GM21717 (cell line): ENCODE measurements around the gene CIRBP.
A peak's percentile ranks its signal among the peaks of the same experiment; 100 is the strongest.

Experiments
- ATAC-seq: cut with Tn5 transposase; IDR thresholded peaks from one replicate; pipeline ENCODE4 v1.9.1; 2021; ENCODE audit warnings: mild to moderate bottlenecking, moderate library complexity; ENCODE audit not compliant: unreplicated experiment

Gene CIRBP

DNA sequence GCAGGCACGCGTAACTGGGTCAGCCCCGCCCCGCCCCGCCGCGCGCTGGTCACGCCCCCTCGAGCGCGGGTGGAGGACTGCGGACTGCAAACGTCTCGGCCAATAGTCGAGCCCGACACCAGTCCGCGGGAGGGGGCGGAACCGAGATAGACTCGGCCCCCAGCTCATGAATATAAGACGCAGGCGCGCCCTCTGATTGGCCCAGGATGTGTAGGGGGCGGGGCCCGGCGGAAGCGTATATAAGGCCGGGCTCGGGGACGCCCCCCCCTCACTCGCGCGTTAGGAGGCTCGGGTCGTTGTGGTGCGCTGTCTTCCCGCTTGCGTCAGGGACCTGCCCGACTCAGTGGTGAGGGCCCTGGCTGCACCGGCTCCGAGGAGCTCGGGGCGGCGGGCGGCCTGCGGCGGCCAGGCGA is at the start of gene CIRBP:
TSS of gene CIRBP (plus strand) at position 268 of the 413 bp plus-strand sequence. CDS start 1,602 bp downstream, outside the sequence.
- peak; percentile 46 for ATAC-seq

DNA sequence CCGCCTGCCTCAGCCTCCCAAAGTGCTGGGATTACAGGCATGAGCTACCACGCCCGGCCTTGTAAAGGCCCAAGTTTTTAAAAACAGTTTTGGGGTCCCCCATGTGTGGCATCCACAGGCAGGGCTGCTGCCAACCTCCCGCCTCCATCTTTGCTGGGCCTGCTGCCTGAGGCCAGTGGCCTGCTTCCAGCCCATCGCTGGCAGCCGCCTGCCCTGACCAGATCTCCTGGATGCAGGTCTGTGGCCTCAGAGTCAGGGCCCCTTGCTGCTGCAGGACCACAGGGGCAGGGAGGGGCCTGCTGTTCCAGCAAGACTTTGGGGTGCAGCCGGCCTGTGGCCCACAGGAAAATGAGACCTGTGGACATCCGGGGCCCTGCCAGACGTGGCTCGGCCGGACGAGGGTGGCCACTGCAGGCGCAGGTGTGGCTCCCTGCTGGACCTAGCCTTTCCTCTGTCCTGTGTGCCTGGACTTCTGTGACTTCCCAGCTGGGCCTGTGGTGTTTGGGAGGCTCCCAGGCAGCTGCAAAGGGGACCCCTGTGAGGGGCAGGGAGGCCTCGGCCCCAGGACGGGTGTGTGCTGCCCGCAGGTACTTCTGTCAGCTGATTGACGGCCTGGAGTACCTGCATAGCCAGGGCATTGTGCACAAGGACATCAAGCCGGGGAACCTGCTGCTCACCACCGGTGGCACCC is 49.2 kb upstream of the CIRBP start:
- no peak for ATAC-seq

DNA sequence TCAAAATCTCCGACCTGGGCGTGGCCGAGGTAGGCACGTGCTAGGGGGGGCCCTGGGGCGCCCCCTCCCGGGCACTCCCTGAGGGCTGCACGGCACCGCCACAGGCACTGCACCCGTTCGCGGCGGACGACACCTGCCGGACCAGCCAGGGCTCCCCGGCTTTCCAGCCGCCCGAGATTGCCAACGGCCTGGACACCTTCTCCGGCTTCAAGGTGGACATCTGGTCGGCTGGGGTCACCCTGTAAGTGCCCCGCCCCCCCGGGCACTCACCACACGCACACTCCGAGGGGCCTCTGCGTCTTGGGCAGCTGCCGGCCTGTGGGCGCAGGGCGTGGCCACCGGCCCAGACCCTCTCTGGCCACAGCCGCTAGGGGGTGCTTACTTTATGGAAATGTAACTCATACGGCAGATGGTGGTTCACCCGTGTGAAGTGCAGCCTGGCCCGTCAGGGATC is 48.6 kb upstream of the CIRBP start:
- ATAC-seq: no peak

DNA sequence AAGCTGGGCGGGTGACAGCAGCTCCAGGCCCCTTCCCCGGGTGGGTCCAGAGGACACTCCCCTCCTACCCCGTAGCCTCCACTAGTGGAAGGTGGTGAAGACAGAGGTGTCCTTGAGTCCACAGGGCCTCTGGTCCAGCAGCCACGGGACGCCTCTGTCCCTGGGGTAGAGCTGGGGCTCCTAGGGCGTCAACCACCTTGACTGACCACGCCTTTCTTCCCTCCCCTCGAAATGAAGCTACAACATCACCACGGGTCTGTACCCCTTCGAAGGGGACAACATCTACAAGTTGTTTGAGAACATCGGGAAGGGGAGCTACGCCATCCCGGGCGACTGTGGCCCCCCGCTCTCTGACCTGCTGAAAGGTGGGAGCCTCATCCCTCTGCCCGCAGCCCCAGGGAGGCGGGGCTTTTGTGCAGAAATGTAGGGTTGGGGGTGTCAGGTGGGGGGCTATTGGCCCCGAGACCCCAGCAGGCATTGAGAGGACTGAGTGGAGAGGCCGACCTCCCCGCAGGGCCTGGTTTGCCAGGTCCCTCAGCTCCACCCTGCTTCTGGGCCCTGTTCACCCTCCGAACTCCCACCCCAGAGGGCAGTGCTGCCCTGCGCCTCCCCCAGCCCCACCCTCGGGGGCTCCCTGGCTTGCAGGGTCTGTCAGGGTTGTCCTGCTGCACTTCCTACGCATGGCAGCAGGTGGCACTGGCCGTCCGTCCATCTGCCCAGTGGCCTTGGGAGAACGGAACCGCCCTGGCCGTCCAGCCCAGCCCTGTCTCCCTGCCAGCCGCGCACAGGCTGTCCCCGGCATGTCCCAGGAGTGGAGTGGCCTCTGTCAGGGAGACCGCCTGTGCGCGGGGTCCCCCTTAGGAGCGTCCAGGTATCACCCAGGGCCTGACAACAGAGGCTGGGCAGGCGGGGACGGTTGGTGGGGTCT is 47.9 kb upstream of the CIRBP start:
- no peak for ATAC-seq

DNA sequence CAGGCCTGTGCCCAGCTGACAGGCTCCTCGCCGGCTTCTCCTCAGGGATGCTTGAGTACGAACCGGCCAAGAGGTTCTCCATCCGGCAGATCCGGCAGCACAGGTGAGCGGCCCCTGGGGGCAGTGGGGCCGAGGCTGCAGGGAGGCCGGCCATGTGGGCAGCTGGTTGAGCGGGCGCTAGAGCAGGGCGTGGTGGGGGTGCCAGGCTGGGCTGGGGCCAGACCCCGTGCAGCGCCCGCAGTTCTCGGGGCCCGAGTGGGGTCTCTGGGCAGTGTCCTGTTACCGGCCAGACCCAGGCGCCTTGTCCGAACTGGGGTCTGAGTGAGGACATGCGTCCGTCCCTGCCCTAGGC is 47.3 kb upstream of the CIRBP start:
- ATAC-seq: no peak

DNA sequence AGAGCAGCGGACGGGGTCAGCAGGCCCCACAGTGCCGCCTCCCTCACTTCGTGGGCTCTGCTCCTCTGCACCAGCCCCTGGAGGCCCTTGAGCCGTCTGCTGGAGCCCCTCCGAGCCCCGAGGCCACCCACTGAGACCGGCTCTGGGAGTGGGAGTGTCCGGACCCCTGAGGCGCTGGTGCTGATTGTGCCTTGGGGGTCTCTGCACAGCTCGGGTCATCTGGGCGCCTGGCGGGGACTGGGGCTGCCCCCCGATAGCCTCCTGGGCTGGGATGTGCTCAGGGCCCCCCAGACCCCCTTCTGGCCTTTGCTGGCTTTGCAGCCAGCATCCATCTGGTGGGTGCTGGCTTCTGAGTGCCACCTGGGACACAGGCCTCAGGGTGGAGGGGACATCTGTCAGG is 46.7 kb upstream of the CIRBP start:
- ATAC-seq: no peak

DNA sequence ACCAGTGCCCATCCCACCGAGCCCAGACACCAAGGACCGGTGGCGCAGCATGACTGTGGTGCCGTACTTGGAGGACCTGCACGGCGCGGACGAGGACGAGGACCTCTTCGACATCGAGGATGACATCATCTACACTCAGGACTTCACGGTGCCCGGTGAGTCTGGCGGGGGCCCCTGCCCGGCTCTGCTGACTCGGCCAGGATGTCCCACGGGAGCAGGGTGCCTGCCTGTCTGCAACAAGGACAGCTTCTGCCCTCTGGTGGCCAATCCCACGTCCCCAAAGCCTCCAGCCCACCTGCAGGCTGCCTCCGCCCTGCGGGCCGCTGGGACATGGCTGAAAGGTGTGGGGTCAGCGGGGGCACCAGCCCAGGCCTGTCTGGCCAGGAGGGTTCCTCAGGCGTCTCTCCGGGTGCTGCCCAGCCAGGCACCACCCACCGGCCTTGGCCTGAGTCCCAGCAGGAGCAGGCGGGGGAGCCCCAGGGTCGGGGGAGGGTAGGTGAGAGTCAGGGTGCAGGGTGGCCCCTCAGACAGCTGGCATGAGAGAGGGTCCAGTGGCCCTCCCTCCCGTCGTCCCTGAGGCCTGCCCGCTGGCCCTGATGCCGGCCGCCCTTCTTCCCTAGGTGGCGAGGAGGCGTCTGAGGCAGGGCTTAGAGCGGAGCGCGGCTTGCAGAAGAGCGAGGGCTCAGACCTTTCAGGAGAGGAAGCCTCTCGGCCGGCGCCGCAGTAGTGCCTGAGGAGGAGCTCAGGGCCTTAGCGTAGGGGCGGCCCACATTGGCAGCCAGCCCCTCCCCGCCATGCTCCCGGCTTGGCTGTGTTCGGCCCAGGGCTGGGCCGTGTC is 45.9 kb upstream of the CIRBP start:
- ATAC-seq: no peak

DNA sequence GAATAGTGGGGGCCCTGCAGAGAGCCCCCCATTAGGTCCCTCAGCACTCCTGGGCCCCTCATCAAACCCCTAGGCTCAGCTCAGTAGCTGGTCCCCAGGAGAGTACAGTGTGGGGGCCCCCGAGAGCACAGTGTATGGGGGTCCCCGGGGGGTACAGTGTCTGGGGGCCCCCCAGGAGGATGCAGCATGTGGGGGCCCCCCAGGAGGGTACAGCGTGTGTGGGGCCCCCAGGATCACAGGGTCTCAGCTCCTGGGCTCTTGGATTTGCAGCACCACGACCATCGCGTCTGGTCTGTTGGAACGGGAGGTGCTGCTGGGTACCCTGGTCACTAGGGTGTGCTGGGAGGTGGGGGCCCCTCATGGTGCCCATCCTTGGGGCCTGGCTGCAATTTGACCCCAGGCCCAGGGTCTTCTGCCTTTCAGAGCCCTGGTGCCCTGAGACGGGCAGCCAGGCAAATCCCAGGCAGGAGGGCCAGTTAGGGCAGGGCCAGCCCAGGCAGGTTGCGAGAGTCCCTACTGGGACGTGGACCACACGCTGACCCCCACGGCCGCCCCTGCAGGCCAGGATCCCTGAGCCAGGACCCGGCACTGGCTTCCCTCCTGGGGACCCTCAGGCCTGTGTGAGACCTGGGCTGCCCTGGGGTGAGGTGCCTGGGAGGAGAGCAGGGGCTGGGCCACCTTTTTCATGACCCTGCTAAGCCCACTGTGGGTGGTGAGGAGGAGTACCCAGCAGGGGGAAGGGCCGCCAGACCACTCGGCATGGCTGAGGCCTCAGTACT is 44.9 kb upstream of the CIRBP start:
- ATAC-seq: no peak

DNA sequence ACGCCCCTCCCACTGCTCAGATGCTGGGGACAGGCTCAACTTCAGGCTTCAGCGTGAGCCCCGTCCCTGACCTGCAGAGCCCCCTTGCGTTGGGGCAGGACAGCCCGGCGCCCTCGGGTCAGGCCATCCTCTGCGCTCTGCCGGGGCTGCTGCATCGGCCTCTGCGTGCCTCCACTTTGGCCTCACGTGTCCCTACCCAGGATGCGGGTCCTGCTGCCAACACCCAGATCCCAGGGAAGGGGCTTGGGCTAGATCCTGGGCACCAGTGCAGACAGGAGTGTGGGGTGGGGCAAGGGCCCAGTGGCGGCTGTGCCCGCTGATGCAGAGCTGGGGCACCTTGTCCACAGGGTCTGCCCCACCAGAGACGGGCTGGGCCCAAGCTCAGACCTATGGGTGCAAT is 44.3 kb upstream of the CIRBP start:
- no peak for ATAC-seq

DNA sequence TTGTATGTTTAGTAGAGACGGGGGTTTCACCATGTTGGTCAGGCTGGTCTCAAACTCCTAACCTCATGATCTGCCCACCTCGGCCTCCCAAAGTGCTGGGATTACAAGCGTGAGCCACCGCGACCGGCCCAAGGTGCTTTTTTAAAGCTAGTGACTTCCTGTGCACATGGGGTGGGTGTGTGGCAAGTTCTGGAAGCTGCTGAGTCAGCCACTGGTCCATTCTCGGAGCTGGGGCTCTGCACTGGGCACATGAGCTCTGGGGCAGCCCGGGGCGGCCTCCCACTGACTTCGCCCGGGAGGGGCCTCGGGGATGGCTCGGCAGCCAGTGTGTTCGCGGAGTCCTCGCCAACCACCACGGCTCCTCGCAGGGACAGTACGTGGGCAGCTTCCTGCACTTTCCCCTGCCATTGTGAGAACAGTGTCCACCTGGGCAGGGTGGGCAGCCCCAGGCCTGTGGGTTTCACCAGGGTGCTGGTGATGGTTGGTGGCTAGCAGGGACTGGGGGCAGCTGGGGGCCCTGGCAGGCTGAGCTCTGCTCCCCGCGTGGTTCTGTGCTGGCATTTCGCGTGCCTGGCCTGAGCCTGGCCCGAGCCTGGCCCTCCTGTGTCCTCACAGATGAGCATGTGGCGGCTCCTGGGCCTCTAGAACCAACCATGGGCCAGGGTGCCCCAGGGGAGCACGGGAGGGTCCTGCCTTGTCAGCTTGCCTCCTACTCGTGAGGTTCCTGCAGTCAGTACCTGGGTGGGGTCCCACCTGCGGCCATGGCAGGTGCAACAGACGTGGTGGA is 43.5 kb upstream of the CIRBP start:
- no peak for ATAC-seq

DNA sequence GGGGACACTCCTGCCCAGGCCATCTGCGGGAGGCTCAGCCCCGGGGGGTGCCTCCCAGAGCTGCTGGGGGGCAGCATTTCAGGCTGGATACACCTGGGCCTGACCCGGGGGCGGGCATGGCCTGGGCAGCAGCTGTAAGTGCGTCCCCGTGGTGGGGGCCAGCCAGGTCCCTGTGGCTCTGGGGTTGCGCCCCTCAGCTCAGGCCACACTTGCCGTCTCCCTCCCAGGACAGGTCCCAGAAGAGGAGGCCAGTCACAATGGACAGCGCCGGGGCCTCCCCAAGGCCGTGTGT is 43.0 kb upstream of the CIRBP start:
- ATAC-seq: no peak

DNA sequence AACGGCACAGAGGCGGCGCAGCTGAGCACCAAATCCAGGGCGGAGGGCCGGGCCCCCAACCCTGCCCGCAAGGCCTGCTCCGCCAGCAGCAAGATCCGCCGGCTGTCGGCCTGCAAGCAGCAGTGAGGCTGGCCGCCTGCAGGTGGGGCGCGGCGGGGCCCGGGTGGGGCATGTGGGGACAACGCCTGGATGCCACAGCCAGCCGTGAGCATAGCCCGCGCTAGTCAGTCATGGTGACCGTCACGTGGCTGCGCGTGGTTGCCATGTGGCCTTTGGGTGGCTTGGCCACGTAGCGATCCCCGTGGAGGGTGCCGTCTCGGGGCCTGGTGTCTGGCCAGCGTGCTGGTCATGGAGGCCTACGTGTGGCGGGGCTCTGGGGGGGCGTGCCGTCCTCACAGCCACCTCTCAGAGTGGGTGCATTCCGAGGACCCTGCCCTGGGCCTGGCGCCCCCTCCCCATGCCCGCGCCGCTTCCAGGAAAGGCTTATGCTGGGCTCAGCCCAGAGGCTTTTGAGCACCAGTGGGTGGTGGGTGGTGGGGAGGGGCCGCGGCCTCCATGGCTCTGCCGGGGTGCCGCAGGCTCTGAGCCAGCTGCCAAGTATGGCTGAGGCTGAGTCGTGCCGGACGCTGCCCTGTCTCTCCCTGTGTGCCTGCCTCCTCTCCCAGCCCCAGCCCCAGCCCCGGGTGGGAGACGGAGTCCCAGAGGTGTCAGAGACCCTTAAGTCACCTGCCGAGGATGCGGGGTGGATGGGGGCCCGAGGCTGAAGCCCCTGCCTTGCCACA is 42.4 kb upstream of the CIRBP start:
- no peak for ATAC-seq

DNA sequence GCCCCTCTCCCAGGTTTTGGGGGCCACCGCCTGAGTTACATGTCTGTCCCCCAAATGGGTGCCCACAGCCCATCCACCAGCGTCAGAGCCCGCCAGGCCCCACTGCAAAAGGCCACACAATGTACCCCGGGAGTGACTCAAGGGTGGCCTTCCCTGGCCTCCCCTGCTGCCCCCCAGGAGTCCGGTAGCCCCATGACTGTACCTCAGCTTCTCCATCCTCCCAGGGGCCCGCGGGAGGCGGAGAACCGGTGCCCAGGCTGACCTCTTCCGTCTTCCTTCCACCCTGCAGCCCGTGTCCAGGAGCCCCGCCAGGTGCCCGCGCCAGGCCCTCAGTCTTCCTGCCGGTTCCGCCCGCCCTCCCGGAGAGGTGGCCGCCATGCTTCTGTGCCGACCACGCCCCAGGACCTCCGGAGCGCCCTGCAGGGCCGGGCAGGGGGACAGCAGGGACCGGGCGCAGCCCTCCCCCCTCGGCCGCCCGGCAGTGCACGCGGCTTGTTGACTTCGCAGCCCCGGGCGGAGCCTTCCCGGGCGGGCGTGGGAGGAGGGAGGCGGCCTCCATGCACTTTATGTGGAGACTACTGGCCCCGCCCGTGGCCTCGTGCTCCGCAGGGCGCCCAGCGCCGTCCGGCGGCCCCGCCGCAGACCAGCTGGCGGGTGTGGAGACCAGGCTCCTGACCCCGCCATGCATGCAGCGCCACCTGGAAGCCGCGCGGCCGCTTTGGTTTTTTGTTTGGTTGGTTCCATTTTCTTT is 41.7 kb upstream of the CIRBP start:
- no peak for ATAC-seq

DNA sequence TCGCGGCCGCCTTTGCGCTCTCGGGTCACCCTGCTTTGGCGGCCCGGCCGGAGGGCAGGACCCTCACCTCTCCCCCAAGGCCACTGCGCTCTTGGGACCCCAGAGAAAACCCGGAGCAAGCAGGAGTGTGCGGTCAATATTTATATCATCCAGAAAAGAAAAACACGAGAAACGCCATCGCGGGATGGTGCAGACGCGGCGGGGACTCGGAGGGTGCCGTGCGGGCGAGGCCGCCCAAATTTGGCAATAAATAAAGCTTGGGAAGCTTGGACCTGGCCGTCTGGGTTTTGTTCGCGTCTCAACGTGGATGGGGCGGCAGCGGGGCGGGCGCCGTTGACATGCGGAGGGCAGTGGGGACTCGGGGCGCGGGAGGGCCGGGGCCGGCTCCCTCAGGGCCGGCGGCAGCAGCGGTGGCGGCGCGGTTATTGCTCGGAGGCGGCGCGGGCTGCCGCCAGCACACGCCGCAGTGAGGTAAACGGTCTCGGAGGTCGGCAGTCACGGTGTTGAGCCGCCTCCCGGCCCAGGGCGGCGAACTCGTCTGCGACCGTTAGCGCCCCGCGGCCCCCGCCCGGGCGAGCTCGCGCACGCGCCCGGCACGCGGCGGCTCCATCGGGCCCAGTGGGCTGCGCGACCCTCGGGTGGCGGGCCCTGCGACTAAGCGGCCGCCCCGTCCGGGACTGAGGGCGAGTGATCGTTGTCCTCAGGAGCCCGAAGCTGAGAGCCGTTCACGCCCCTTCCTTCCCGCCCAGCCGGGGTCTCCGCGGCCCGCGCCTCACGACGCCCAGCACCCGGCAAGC is 40.8 kb upstream of the CIRBP start:
- no peak for ATAC-seq

DNA sequence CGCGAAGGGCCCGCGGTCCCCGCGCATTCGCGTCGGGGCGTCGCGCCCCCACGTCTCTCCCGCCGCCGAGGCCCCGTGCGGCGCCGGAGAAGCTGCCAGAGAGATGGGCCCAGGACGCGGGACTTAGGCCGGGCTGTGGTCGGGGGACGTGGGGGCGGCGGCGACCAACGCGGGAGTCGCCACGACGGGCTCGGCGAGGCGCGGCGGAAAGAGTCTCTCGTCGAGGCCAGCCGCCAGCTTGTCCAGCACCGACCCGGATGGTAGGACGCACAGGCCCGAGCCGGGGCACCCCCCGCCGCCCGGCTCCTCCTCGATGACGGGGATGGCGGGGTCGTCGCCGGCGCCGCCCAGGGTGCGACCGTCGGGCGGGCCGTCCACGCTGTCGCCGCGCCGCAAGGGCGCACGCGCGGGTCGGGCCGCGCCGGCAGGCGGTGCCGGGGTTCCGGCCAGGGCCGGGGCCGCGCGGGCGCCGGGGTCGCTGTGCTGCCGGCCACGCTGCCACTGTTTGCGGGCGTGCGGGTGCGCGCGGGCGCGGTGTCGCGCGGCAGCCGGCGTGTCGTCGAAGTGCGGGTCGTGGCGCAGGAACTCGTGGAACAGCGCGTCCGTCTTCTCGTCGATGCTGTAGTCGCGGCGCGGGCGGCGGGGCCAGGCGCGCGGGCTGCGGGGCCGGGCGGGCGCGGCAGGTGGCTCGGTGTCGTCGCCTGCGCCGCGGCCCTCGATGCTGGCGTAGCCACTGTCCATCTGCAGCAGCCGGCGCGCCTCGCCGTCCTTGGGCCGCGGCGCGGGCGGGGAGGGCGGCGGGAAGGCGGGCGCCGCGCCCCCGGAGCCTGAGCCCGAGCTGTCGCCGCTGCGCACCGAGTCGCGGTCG is 39.8 kb upstream of the CIRBP start:
- no peak for ATAC-seq

DNA sequence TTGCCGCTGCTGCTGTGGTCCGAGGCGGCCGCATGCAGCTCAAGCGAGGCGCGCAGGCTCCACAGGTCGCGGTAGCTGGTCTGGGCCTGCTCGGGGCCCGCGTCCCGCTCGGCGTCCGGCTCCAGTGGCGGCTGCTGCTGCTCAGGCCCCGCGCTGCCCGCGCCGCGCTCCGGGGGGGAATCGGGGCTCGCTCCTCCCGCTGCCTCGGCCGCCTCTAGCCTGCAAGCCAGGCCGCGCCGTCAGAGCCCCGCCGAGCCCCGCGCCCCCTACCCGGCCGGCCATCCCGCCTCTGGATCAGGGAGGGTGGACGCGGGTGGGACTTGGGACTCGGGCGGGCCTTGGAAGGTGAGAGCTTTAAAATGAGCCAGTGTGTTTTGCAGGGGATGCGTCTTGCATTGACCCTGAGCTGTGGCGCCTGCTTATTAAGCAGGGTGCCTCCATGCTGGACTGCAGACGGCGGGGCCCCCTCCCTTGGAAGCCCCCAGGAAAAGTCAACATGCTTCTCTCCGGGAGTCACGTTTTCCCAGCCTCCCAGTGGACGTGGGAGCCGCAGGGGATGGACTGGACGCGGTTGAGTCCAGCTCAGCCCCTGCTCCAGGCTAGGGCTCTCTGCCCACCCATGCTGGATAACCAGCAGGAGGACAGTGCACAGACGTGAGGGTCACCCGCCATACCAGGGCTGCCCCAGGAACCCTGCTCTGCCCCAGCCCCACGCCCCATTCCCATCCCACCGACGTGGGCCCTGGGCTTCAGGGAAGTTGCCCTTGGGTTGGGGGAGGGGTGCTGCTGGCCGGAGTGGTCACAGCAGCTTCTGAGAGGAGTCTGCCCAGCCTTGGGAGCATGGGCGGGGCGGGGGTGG is 39.0 kb upstream of the CIRBP start:
- no peak for ATAC-seq
